Testis (tissue), 3 donors: ENCODE data around the gene MT1B. TPM values are rescaled to one million over a fixed set of nuclear protein-coding genes. Genes with fewer than 3 reads are reported as not detected.

ENCODE experiments used
- DNase-seq: peaks from one replicate; pipeline ENCODE4 v3.0.0-alpha.2; 2019
- H3K27ac ChIP-seq, 2 donors: fragments of 200-600 bp; sonication (generic); one replicate each; pipeline ENCODE4 v1.5.1; 2019
- H3K27me3 ChIP-seq: fragments of 200-600 bp; sonication (generic); one replicate; pipeline ENCODE4 v1.5.1; 2019
- H3K36me3 ChIP-seq: fragments of 200-600 bp; sonication (generic); one replicate; pipeline ENCODE4 v1.5.1; 2017; ENCODE audit warnings: low read depth; ENCODE audit errors: missing control alignments
- H3K4me1 ChIP-seq: fragments of 200-600 bp; sonication (generic); one replicate; pipeline ENCODE4 v1.5.1; 2019
- H3K4me3 ChIP-seq, 2 donors: fragments of 200-600 bp; sonication (generic); one replicate each; pipeline ENCODE4 v1.5.1; 2017 to 2019
- H3K9me3 ChIP-seq: fragments of 200-600 bp; sonication (generic); one replicate; pipeline ENCODE4 v1.5.1; 2017
- POLR2A ChIP-seq: fragments of 450-650 bp; IDR thresholded peaks from one replicate; pipeline ENCODE4 v1.6.1; 2017; ENCODE audit warnings: antibody characterized with exemption, mild to moderate bottlenecking, moderate library complexity
- WGBS, 2 donors: methylation state at CpG; one replicate each; pipeline ENCODE4 v1.1.5; 2018; 5-methylcytosine and 5-hydroxymethylcytosine counted together
- intact Hi-C: fragments of 100-400 bp; cut with DNase I; formaldehyde crosslinking; loops from one replicate; pipeline ENCODE4 v1.15.1; 2023; ENCODE audit warnings: low total_unique reads
- polyA plus RNA-seq: library from polyadenylated mRNA; stranded (reverse); fragments of 350-450 nt; fragmentation: Illumina TruSeq; extraction: RNeasy Lipid Tissue Mini Kit (QIAGEN cat#74804); gene quantifications from one replicate; pipeline ENCODE4 v1.2.3, GENCODE V29; 2014; ENCODE audit warnings: low read depth, low replicate concordance; ENCODE audit not compliant: insufficient read depth
- total RNA-seq, 2 donors: library from RNA; depleted of rRNA; stranded (reverse); fragments of >200 nt; gene quantifications; one replicate each; pipeline ENCODE4 v1.2.3, GENCODE V29; 2016
- TF ChIP-seq, protein P1 (sequence below), 3 experiments: fragments of 450-650 bp in 2 of 3; fragments of 200-600 bp in 1 of 3; sonication (generic) in 1 of 3; IDR thresholded peaks; one replicate each; pipeline ENCODE4 v1.5.1; 2016 to 2019; ENCODE audit warnings: antibody characterized with exemption in 3 of 3, mild to moderate bottlenecking in 2 of 3, moderate library complexity in 1 of 3

The MT1B gene
- total and polyA plus RNA-seq, 3 donors from 2014 or later: not detected

DNA sequence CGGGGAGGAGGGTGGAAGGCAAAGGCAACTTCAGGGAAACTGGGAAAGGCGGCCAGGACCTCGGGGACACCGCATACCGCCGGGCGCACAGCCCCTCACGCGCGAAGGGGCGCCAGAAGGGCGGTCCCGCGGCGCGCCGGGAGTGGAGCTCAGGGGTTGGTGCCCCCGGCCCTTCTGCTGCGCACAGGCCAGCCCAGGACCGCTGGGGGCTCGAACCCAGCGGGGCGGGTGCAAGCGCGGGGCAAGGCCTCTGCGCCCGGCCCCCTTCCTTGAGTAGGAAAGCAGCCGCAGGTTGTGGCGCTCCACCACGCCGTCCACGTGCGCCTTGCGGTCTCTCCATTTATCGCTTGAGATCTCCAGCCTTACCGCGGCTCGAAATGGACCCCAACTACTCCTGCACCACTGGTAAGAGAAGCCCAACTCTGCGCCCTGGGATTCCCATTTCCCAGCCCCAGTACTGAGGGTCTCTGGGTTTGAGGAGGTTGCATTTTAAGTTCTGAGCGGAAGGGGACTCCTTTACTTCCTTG, 16.2 kb upstream of the MT1B start:
- Histone ChIP-seq H3K4me1 (peaks cover 19% of the 10 kb centered on the region), H3K9me3 (no peaks in the 10 kb centered on the region), H3K27me3 (no peaks in the 10 kb centered on the region), H3K4me3 (peak overlapping the region in 1 of 2 donors; percentile 10), H3K27ac (no peak overlapping the region), H3K36me3 (no peaks in the 10 kb centered on the region)
- intact Hi-C loops: no loop called here
- 16 to 31% methylated on average over 6 to 40 of the region's 40 CpGs for WGBS, 2 donors
- TF ChIP-seq, protein P1, sequence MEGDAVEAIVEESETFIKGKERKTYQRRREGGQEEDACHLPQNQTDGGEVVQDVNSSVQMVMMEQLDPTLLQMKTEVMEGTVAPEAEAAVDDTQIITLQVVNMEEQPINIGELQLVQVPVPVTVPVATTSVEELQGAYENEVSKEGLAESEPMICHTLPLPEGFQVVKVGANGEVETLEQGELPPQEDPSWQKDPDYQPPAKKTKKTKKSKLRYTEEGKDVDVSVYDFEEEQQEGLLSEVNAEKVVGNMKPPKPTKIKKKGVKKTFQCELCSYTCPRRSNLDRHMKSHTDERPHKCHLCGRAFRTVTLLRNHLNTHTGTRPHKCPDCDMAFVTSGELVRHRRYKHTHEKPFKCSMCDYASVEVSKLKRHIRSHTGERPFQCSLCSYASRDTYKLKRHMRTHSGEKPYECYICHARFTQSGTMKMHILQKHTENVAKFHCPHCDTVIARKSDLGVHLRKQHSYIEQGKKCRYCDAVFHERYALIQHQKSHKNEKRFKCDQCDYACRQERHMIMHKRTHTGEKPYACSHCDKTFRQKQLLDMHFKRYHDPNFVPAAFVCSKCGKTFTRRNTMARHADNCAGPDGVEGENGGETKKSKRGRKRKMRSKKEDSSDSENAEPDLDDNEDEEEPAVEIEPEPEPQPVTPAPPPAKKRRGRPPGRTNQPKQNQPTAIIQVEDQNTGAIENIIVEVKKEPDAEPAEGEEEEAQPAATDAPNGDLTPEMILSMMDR (IDR thresholded peaks at IDR 0.05): no peak
- TF ChIP-seq POLR2A: no peak
- no peak for DNase-seq

GRCh38 chr16:56636616-56637413, 14.9 kb upstream of the MT1B start:
- Histone ChIP-seq H3K36me3 (no peaks in the 10 kb centered on the region), H3K4me1 (peaks cover 17% of the 10 kb centered on the region), H3K9me3 (no peaks in the 10 kb centered on the region), H3K4me3 (no peak overlapping the region), H3K27ac (no peak overlapping the region), H3K27me3 (no peaks in the 10 kb centered on the region)
- WGBS, 2 donors: 61 to 62% methylated on average over 9 of the region's 9 CpGs
- no peak for DNase-seq
- intact Hi-C loops: no loop called here
- no peak for TF ChIP-seq POLR2A
- TF ChIP-seq, protein P1 (IDR thresholded peaks at IDR 0.05): no peak

GRCh38 chr16:56637814-56638750, 13.6 kb upstream of the MT1B start, which contains the start of gene MT1A:
Gene MT1A, plus strand, starts transcription at chr16:56638666. Its CDS starts 73 bp downstream, at chr16:56638739.
- H3K27me3 ChIP-seq: no peaks in the 10 kb centered on the region
- H3K9me3 ChIP-seq: no peaks in the 10 kb centered on the region
- peak within 1 kb of the TSS in 1 of 2 donors; percentile 47 for H3K4me3 ChIP-seq
- WGBS, 2 donors: 9 to 21% methylated on average over 35 to 62 of the region's 68 CpGs
- H3K4me1 ChIP-seq: peaks cover 14% of the 10 kb centered on the region
- peak within 1 kb of the TSS in 1 of 2 donors; percentile 28 for H3K27ac ChIP-seq
- TF ChIP-seq, protein P1 (IDR thresholded peaks at IDR 0.05): no peak
- no peak for TF ChIP-seq POLR2A
- no peaks in the 10 kb centered on the region for H3K36me3 ChIP-seq
- intact Hi-C loops: no loop called here
- peak; percentile 83 for DNase-seq

- no peak overlapping the region for H3K27ac ChIP-seq
- intact Hi-C loops: no loop called here
- no peak for DNase-seq
These were observed 12.6 kb upstream of the MT1B start for GRCh38 chr16:56639045-56639444.

More at GRCh38 chr16:56639045-56639444, 12.6 kb upstream of the MT1B start:
- no peak overlapping the region for H3K4me3 ChIP-seq
- no peaks in the 10 kb centered on the region for H3K9me3 ChIP-seq
- H3K27me3 ChIP-seq: no peaks in the 10 kb centered on the region
- peaks cover 19% of the 10 kb centered on the region for H3K4me1 ChIP-seq
- TF ChIP-seq, protein P1 (IDR thresholded peaks at IDR 0.05): no peak
- TF ChIP-seq POLR2A: no peak
- H3K36me3 ChIP-seq: no peaks in the 10 kb centered on the region
- WGBS, 2 donors: 44 to 63% methylated on average over 1 of the region's 1 CpG
